GM06990 (cell line): ENCODE results near the gene CHST11.

ENCODE experiments used
- DNase-seq: peaks from one replicate; pipeline ENCODE4 v3.0.0-alpha.2; 2011; ENCODE audit not compliant: insufficient read length; ENCODE audit errors: extremely low read depth
- H3K27me3 ChIP-seq: replicated peaks from 2 replicates; pipeline ENCODE4 v1.6.0; 2011; ENCODE audit warnings: low read length; ENCODE audit not compliant: control insufficient read depth, insufficient read depth
- H3K36me3 ChIP-seq: 2 replicates; pipeline ENCODE4 v1.5.1; 2011; ENCODE audit warnings: low read length; ENCODE audit not compliant: control insufficient read depth, insufficient read depth
- H3K4me3 ChIP-seq: replicated peaks from 2 replicates; pipeline ENCODE4 v1.5.1; 2011; ENCODE audit warnings: low read depth, mild to moderate bottlenecking, control low read depth, low read length
- CTCF ChIP-seq: IDR thresholded peaks from 2 replicates; pipeline ENCODE4 v1.5.1; 2011; ENCODE audit warnings: low read length, control low read depth, mild to moderate bottlenecking, inconsistent platforms; ENCODE audit not compliant: insufficient read depth, poor library complexity, severe bottlenecking

Gene CHST11

GRCh38 chr12:104423809-104424208, 32.9 kb upstream of the CHST11 start:
- H3K4me3 ChIP-seq = no peak overlapping the region
- H3K27me3 ChIP-seq = no peaks in the 10 kb centered on the region
- no peaks in the 10 kb centered on the region for H3K36me3 ChIP-seq
- no peak for TF ChIP-seq CTCF
- DNase-seq = no peak

GRCh38 chr12:104424955-104425354, 31.8 kb upstream of the CHST11 start:
- DNase-seq = no peak
- TF ChIP-seq CTCF = no peak
- no peak overlapping the region for H3K4me3 ChIP-seq

GRCh38 chr12:104425614-104426013, 31.1 kb upstream of the CHST11 start:
- H3K36me3 ChIP-seq = no peaks in the 10 kb centered on the region
- no peak overlapping the region for H3K4me3 ChIP-seq
- no peaks in the 10 kb centered on the region for H3K27me3 ChIP-seq
- TF ChIP-seq CTCF = no peak
- DNase-seq = no peak

More at GRCh38 chr12:104424955-104425354, 31.8 kb upstream of the CHST11 start:
- Histone ChIP-seq H3K27me3 (no peaks in the 10 kb centered on the region), H3K36me3 (no peaks in the 10 kb centered on the region)

- no peak for DNase-seq
- no peak for TF ChIP-seq CTCF
- H3K4me3 ChIP-seq = no peak overlapping the region
- no peaks in the 10 kb centered on the region for H3K27me3 ChIP-seq
- H3K36me3 ChIP-seq = no peaks in the 10 kb centered on the region
Measured at GRCh38 chr12:104426926-104427546, 29.7 kb upstream of the CHST11 start.

GRCh38 chr12:104427547-104427938, 29.2 kb upstream of the CHST11 start:
- Histone ChIP-seq H3K36me3 (no peaks in the 10 kb centered on the region), H3K27me3 (no peaks in the 10 kb centered on the region), H3K4me3 (no peak overlapping the region)
- no peak for DNase-seq
- TF ChIP-seq CTCF = no peak

GRCh38 chr12:104433061-104433460, 23.7 kb upstream of the CHST11 start:
- Histone ChIP-seq H3K4me3 (no peak overlapping the region), H3K36me3 (no peaks in the 10 kb centered on the region), H3K27me3 (0 out of 2 replicates have a peak, but pooled peaks cover 2% of the 10 kb centered on the region)
- no peak for TF ChIP-seq CTCF
- DNase-seq = no peak
